IPS-18a (cell line): ENCODE data around the gene COL18A1.
"Not testable (repeated sequence)": the region's sequence is repeated elsewhere in the genome, so short reads cannot be mapped to it uniquely, and the experiment has no call there.

Experiments used
- H3K27ac ChIP-seq: one replicate; pipeline ENCODE4 v1.5.1; 2013; ENCODE audit warnings: low read length
- H3K27me3 ChIP-seq: one replicate; pipeline ENCODE4 v1.6.1; 2013; ENCODE audit warnings: mild to moderate bottlenecking, low read length; ENCODE audit not compliant: control insufficient read depth, insufficient read depth
- H3K36me3 ChIP-seq: one replicate; pipeline ENCODE4 v1.6.1; 2013; ENCODE audit warnings: low read depth, low read length; ENCODE audit not compliant: control insufficient read depth
- H3K4me1 ChIP-seq: one replicate; pipeline ENCODE4 v1.6.1; 2013; ENCODE audit warnings: low read depth, low read length; ENCODE audit not compliant: control insufficient read depth
- H3K4me3 ChIP-seq: one replicate; pipeline ENCODE4 v1.5.1; 2013; ENCODE audit warnings: low read length
- H3K9ac ChIP-seq: one replicate; pipeline ENCODE4 v1.6.1; 2013; ENCODE audit warnings: mild to moderate bottlenecking, low read length, moderate library complexity
- H3K9me3 ChIP-seq: one replicate; pipeline ENCODE4 v1.6.1; 2013; ENCODE audit warnings: low read depth, low read length; ENCODE audit not compliant: control insufficient read depth

The COL18A1 gene

GRCh38 chr21:45560106-45561021 is 155.4 kb downstream of the COL18A1 start:
- Histone ChIP-seq H3K36me3 (no peaks in the 10 kb centered on the region), H3K27ac (no peak overlapping the region), H3K9me3 (no peaks in the 10 kb centered on the region), H3K27me3 (no peaks in the 10 kb centered on the region), H3K4me3 (no peak overlapping the region), H3K4me1 (no peaks in the 10 kb centered on the region), H3K9ac (no peak overlapping the region)

GRCh38 chr21:45561241-45561640 is 156.3 kb downstream of the COL18A1 start:
- not testable (repeated sequence) for H3K27ac ChIP-seq, H3K4me3 ChIP-seq, H3K9me3 ChIP-seq, H3K9ac ChIP-seq, H3K36me3 ChIP-seq, H3K27me3 ChIP-seq, H3K4me1 ChIP-seq

GRCh38 chr21:45562402-45562801 is 157.4 kb downstream of the COL18A1 start:
- H3K27me3 ChIP-seq: no peaks in the 10 kb centered on the region
- no peak overlapping the region for H3K9ac ChIP-seq
- H3K4me3 ChIP-seq: no peak overlapping the region
- H3K9me3 ChIP-seq: no peaks in the 10 kb centered on the region
- no peaks in the 10 kb centered on the region for H3K4me1 ChIP-seq
- no peaks in the 10 kb centered on the region for H3K36me3 ChIP-seq
- no peak overlapping the region for H3K27ac ChIP-seq

GRCh38 chr21:45562965-45563364 is 158.0 kb downstream of the COL18A1 start:
- H3K4me1 ChIP-seq: no peaks in the 10 kb centered on the region
- H3K9ac ChIP-seq: no peak overlapping the region
- H3K27me3 ChIP-seq: no peaks in the 10 kb centered on the region
- no peak overlapping the region for H3K27ac ChIP-seq
- no peaks in the 10 kb centered on the region for H3K36me3 ChIP-seq
- H3K4me3 ChIP-seq: no peak overlapping the region
- H3K9me3 ChIP-seq: no peaks in the 10 kb centered on the region
